ENCODE results near the gene FBXO31. TPM values are rescaled to one million over a fixed set of nuclear protein-coding genes. Genes with fewer than 3 reads are reported as not detected.
A peak's percentile ranks its signal among the peaks of the same experiment; 100 is the strongest.

Gene FBXO31
- total RNA-seq, 2 donors from 2014 or later, result 18.6 to 22.1 TPM

- Mint-ChIP-seq H3K4me1 (peaks cover 7% of the 10 kb centered on the region), H3K9me3 (no peaks in the 10 kb centered on the region), H3K27me3 (ENCODE audit: insufficient read depth) (no peaks in the 10 kb centered on the region), H3K27ac (no peak overlapping the region), H3K36me3 (ENCODE audit: low read depth) (peaks cover 19% of the 10 kb centered on the region), H3K4me3 (no peak overlapping the region)
- H3K36me3 ChIP-seq (ENCODE audit: control insufficient read depth, insufficient read depth, low read length), result peaks cover 7% of the 10 kb centered on the region
- H3K4me3 ChIP-seq (ENCODE audit: low read length), result no peak overlapping the region
- H3K9me3 ChIP-seq (ENCODE audit: control insufficient read depth, low read length), result no peaks in the 10 kb centered on the region
- 96 to 98% methylated on average over 6 to 8 of the region's 8 CpGs for WGBS, 2 experiments (ENCODE audit: insufficient coverage in 1 of 2, insufficient read length in 1 of 2)
- DNase-seq, result no peak
- no peaks in the 10 kb centered on the region for H3K27me3 ChIP-seq (ENCODE audit: control insufficient read depth, insufficient read depth, low read length, poor library complexity, severe bottlenecking)
- H3K9ac ChIP-seq (ENCODE audit: extremely low read depth, low read length, poor library complexity, severe bottlenecking), result no peak overlapping the region
- H3K27ac ChIP-seq (ENCODE audit: low read depth, low read length), result no peak overlapping the region
- no peak for TF ChIP-seq CTCF (conservative IDR thresholded peaks at IDR 0.05)
- no peaks in the 10 kb centered on the region for H3K4me1 ChIP-seq (ENCODE audit: control insufficient read depth, insufficient read depth, low read length)
Observed at GRCh38 chr16:87350031-87350430, 33.5 kb downstream of the FBXO31 start.

GRCh38 chr16:87348616-87349157 is 34.9 kb downstream of the FBXO31 start:
- peaks cover 19% of the 10 kb centered on the region for H3K36me3 Mint-ChIP-seq (ENCODE audit: low read depth)
- Histone ChIP-seq H3K4me1 (ENCODE audit: control insufficient read depth, insufficient read depth, low read length) (no peaks in the 10 kb centered on the region), H3K9me3 (ENCODE audit: control insufficient read depth, low read length) (no peaks in the 10 kb centered on the region), H3K27me3 (ENCODE audit: control insufficient read depth, insufficient read depth, low read length, poor library complexity, severe bottlenecking) (no peaks in the 10 kb centered on the region), H3K4me3 (ENCODE audit: low read length) (no peak overlapping the region), H3K9ac (ENCODE audit: extremely low read depth, low read length, poor library complexity, severe bottlenecking) (no peak overlapping the region), H3K27ac (ENCODE audit: low read depth, low read length) (no peak overlapping the region), H3K36me3 (ENCODE audit: control insufficient read depth, insufficient read depth, low read length) (peaks cover 7% of the 10 kb centered on the region)
- no peak overlapping the region for H3K4me3 Mint-ChIP-seq
- no peaks in the 10 kb centered on the region for H3K9me3 Mint-ChIP-seq
- 92 to 97% methylated on average over 12 to 13 of the region's 13 CpGs for WGBS, 2 experiments (ENCODE audit: insufficient coverage in 1 of 2, insufficient read length in 1 of 2)
- no peak for TF ChIP-seq CTCF (conservative IDR thresholded peaks at IDR 0.05)
- no peak for DNase-seq
- no peaks in the 10 kb centered on the region for H3K27me3 Mint-ChIP-seq (ENCODE audit: insufficient read depth)
- H3K27ac Mint-ChIP-seq, result no peak overlapping the region
- peaks cover 7% of the 10 kb centered on the region for H3K4me1 Mint-ChIP-seq

DNA sequence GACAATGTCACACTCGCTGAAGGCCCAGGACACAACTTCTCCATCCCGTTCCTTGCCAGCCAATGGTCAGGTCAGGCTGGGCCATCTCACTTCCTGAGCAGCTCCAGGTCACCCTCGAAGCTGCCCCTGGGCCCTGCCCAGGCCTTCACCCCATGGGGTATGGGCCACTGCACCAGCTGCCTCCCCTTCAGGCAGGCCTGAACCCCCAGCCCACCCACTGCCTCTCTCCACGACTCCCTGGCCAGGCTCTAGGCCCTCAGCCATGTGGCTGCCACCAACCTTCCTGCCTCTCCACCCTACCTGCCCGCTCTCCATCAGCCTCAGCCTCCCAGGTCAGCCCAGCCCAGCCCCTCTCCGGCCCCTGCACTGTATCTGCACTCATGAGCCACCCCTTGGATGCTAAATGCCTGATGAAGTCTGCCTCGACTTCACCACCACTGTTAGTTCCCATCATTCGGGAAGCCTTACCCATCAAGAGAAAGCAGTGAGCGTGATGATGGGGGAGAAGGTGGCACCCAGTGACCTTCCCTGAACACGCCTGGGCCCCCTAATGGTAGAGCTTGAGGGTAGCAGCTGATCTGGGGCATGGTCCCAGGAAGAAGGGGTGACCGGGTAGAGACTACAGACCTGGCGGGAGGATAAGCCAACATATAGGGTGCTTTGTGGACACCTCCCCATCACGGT is 35.5 kb downstream of the FBXO31 start:
- peak; percentile 48 for TF ChIP-seq CTCF (conservative IDR thresholded peaks at IDR 0.05)
- H3K27me3 Mint-ChIP-seq (ENCODE audit: insufficient read depth), result no peaks in the 10 kb centered on the region
- H3K27ac ChIP-seq (ENCODE audit: low read depth, low read length), result no peak overlapping the region
- H3K36me3 Mint-ChIP-seq (ENCODE audit: low read depth), result peaks cover 20% of the 10 kb centered on the region
- H3K36me3 ChIP-seq (ENCODE audit: control insufficient read depth, insufficient read depth, low read length), result peaks cover 7% of the 10 kb centered on the region
- DNase-seq, result no peak
- H3K9me3 ChIP-seq (ENCODE audit: control insufficient read depth, low read length), result no peaks in the 10 kb centered on the region
- H3K4me3 Mint-ChIP-seq, result no peak overlapping the region
- H3K27ac Mint-ChIP-seq, result no peak overlapping the region
- no peak overlapping the region for H3K4me3 ChIP-seq (ENCODE audit: low read length)
- no peaks in the 10 kb centered on the region for H3K27me3 ChIP-seq (ENCODE audit: control insufficient read depth, insufficient read depth, low read length, poor library complexity, severe bottlenecking)
- H3K4me1 Mint-ChIP-seq, result peaks cover 7% of the 10 kb centered on the region
- H3K9ac ChIP-seq (ENCODE audit: extremely low read depth, low read length, poor library complexity, severe bottlenecking), result no peak overlapping the region
- WGBS, 2 experiments (ENCODE audit: insufficient coverage in 1 of 2, insufficient read length in 1 of 2), result 95 to 99% methylated on average over 11 to 13 of the region's 13 CpGs
- no peaks in the 10 kb centered on the region for H3K4me1 ChIP-seq (ENCODE audit: control insufficient read depth, insufficient read depth, low read length)
- no peaks in the 10 kb centered on the region for H3K9me3 Mint-ChIP-seq

Measured in endodermal cell (in vitro differentiated cells).